Measurements from ENCODE around the gene TCOF1.

- TF ChIP-seq CTCF (optimal IDR thresholded peaks at IDR 0.05 in 1 of 3, IDR thresholded peaks at IDR 0.05 in 1 of 3, conservative IDR thresholded peaks at IDR 0.05 in 1 of 3; ENCODE audit: extremely low read depth in 1 of 3, insufficient read depth in 2 of 3, low read length in 3 of 3): no peak
- no peak for TF ChIP-seq EZH2 (IDR thresholded peaks at IDR 0.05; ENCODE audit: low read length)
Measured at GRCh38 chr5:150443242-150444075, 86.0 kb downstream of the TCOF1 start.

Data from keratinocyte (primary cell).